NB4 (cell line): Measurements from ENCODE around the gene PTPN4.

Experiments used
- MYC ChIP-seq: IDR thresholded peaks from 2 replicates; pipeline ENCODE4 v1.6.1; 2011; ENCODE audit warnings: low read depth, low read length
- POLR2A ChIP-seq: IDR thresholded peaks from 2 replicates; pipeline ENCODE4 v1.6.1; 2011; ENCODE audit warnings: mild to moderate bottlenecking; ENCODE audit not compliant: insufficient read length; ENCODE audit errors: extremely low read depth
- TF ChIP-seq, protein P1 (sequence below): IDR thresholded peaks from one replicate; pipeline ENCODE4 v1.5.1; 2012; ENCODE audit warnings: low read depth, low read length
- TF ChIP-seq, protein P2 (sequence below): IDR thresholded peaks from 2 replicates; pipeline ENCODE4 v1.6.1; 2011; ENCODE audit warnings: low read depth, low read length

DNA sequence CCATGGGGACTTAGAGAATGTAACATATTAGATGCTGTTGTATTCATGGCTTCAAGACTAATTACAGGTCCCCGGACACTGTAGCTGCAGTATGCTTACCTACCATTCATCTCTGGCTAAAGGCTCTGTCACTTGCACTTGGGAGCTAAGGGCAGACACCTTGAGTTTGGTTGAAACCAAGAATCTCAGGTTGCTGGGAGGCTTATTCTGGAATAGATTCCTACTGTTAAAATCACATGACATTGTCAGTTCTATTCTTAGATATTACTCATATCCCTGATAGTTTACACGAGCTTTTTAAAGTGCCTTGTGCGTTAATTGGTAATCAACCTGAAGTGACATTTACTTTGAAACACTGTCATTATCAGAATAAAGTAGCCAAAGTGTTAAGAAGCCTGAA, 180.2 kb downstream of the PTPN4 start:
- TF ChIP-seq, protein P1, sequence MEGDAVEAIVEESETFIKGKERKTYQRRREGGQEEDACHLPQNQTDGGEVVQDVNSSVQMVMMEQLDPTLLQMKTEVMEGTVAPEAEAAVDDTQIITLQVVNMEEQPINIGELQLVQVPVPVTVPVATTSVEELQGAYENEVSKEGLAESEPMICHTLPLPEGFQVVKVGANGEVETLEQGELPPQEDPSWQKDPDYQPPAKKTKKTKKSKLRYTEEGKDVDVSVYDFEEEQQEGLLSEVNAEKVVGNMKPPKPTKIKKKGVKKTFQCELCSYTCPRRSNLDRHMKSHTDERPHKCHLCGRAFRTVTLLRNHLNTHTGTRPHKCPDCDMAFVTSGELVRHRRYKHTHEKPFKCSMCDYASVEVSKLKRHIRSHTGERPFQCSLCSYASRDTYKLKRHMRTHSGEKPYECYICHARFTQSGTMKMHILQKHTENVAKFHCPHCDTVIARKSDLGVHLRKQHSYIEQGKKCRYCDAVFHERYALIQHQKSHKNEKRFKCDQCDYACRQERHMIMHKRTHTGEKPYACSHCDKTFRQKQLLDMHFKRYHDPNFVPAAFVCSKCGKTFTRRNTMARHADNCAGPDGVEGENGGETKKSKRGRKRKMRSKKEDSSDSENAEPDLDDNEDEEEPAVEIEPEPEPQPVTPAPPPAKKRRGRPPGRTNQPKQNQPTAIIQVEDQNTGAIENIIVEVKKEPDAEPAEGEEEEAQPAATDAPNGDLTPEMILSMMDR: no peak
- TF ChIP-seq, protein P2, sequence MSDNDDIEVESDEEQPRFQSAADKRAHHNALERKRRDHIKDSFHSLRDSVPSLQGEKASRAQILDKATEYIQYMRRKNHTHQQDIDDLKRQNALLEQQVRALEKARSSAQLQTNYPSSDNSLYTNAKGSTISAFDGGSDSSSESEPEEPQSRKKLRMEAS: no peak
- TF ChIP-seq POLR2A: no peak
- no peak for TF ChIP-seq MYC
